Natural killer cell (primary cell): ENCODE results near the gene IGFL1. TPM values are rescaled to one million over a fixed set of nuclear protein-coding genes. Genes with fewer than 3 reads are reported as not detected.
"Not testable (repeated sequence)": the region's sequence is repeated elsewhere in the genome, so short reads cannot be mapped to it uniquely, and the experiment has no call there.

ENCODE experiments used
- ATAC-seq, 3 donors: fragments of 150-1000 bp in 2 of 3; fragments of 200-7000 bp in 1 of 3; cut with Tn5 transposase; 1 replicate in 1 of 3; 2 replicates in 2 of 3; pipeline ENCODE4 v1.10.0; 2021; ENCODE audit warnings: mild to moderate bottlenecking in 2 of 3, moderate library complexity in 2 of 3
- DNase-seq, 2 donors: peaks; one replicate each; pipeline versions ENCODE4 v3.0.0 to v3.0.0-alpha.2; 2013 to 2021; ENCODE audit warnings: mixed read lengths in 1 of 2
- H3K27ac ChIP-seq: one replicate; pipeline ENCODE4 v1.5.1; 2013; ENCODE audit warnings: mild to moderate bottlenecking, low read length
- H3K27me3 ChIP-seq: one replicate; pipeline ENCODE4 v1.6.1; 2013; ENCODE audit warnings: low read length; ENCODE audit not compliant: control insufficient read depth, insufficient read depth
- H3K36me3 ChIP-seq: one replicate; pipeline ENCODE4 v1.6.1; 2013; ENCODE audit warnings: low read length; ENCODE audit not compliant: control insufficient read depth, insufficient read depth
- H3K4me1 ChIP-seq: one replicate; pipeline ENCODE4 v1.6.1; 2013; ENCODE audit warnings: low read length; ENCODE audit not compliant: control insufficient read depth, insufficient read depth
- H3K4me3 ChIP-seq: one replicate; pipeline ENCODE4 v1.5.1; 2013; ENCODE audit warnings: low read length
- H3K9me3 ChIP-seq: one replicate; pipeline ENCODE4 v1.6.1; 2013; ENCODE audit warnings: low read length; ENCODE audit not compliant: control insufficient read depth, insufficient read depth
- H3K27ac Mint-ChIP-seq, 2 donors: one replicate each; pipeline ENCODE4 v1.8.0; 2022; ENCODE audit warnings: mild to moderate bottlenecking in 2 of 2, mixed read lengths in 2 of 2, moderate library complexity in 1 of 2
- H3K27me3 Mint-ChIP-seq, 2 donors: one replicate each; pipeline ENCODE4 v1.8.0; 2022; ENCODE audit warnings: low read depth in 2 of 2, mixed read lengths in 2 of 2
- H3K36me3 Mint-ChIP-seq: one replicate; pipeline ENCODE4 v1.8.0; 2022; ENCODE audit warnings: mixed read lengths
- H3K4me1 Mint-ChIP-seq, 2 donors: one replicate each; pipeline ENCODE4 v1.8.0; 2022; ENCODE audit warnings: mixed read lengths in 2 of 2
- H3K4me3 Mint-ChIP-seq: one replicate; pipeline ENCODE4 v1.8.0; 2022; ENCODE audit warnings: mild to moderate bottlenecking, moderate library complexity, mixed read lengths
- H3K9me3 Mint-ChIP-seq, 2 donors: one replicate each; pipeline ENCODE4 v1.8.0; 2022; ENCODE audit warnings: mixed read lengths in 2 of 2
- WGBS: methylation state at CpG from one replicate; pipeline ENCODE4 v1.1.7; 2013; ENCODE audit warnings: missing lambda C conversion rate; ENCODE audit not compliant: insufficient coverage; 5-methylcytosine and 5-hydroxymethylcytosine counted together
- intact Hi-C: fragments of 100-400 bp; cut with micrococcal nuclease; formaldehyde crosslinking; loops from one replicate; pipeline ENCODE4 v1.14.2; 2022
- total RNA-seq, 4 donors: library from RNA; stranded (reverse); fragments of 120-200 nt in 1 of 4; gene quantifications; one replicate each; pipeline versions ENCODE4 v1.2.3 to v1.2.4, GENCODE V29; 2013 to 2022
- TF ChIP-seq, protein P1 (sequence below): fragments of 200-600 bp; IDR thresholded peaks from one replicate; pipeline ENCODE4 v1.8.0; 2022; ENCODE audit warnings: antibody characterized with exemption

The IGFL1 gene
- total RNA-seq, 3 donors from 2014 or later (not counting 1 experiment from before 2014, with no cell fraction given): not detected

DNA sequence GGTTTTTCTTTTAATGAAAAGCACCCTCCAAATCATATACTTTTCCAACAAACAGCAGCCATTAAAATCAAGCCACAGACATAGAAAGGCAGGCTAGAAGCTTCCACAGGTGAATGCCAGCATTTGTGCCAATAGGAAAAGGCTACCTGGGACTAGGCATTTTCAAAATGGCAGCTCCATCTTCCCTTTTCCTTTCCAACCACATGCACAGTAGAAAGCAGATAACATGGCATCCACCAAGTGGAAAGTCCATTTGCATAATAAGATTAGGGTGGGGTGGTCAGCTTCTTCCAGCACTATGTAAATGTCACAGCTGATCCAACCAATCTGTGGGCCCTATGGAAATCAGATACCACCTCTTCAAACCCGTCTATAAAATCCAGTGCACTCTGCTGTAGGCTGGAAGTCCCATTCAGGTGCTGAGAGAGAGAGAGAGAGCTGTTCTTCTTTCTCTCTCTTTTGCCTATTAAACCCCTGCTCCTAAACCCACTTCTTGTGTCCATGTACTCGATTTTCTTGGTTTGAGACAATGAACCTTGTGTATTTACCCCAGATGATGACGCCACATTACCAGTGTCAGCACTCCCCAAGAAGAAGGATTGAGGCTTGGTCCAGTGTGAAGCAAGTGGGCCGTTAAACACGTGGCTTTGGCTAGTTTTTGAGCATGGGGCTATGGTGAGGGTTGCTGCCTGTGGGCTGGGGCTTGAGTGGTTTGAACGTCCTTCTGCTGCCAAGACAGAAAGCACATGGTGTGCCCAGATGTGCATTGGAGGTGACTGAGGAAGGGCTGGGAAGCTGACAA, 24.2 kb upstream of the IGFL1 start:
- intact Hi-C loops: no loop called here
- no peaks in the 10 kb centered on the region for H3K9me3 Mint-ChIP-seq
- no peaks in the 10 kb centered on the region for H3K36me3 Mint-ChIP-seq
- WGBS: 71% methylated on average over 6 of the region's 6 CpGs
- Histone ChIP-seq H3K27ac (no peak overlapping the region), H3K4me1 (no peaks in the 10 kb centered on the region), H3K4me3 (no peak overlapping the region), H3K9me3 (no peaks in the 10 kb centered on the region), H3K27me3 (peaks cover 4% of the 10 kb centered on the region), H3K36me3 (no peaks in the 10 kb centered on the region)
- no peak overlapping the region for H3K4me3 Mint-ChIP-seq
- peaks cover 32 to 38% of the 10 kb centered on the region in 2 donors for H3K27me3 Mint-ChIP-seq
- peaks cover 0 to 14% of the 10 kb centered on the region in 2 donors for H3K4me1 Mint-ChIP-seq
- H3K27ac Mint-ChIP-seq: no peak overlapping the region
- ATAC-seq: no peak
- no peak for DNase-seq
- TF ChIP-seq, protein P1, sequence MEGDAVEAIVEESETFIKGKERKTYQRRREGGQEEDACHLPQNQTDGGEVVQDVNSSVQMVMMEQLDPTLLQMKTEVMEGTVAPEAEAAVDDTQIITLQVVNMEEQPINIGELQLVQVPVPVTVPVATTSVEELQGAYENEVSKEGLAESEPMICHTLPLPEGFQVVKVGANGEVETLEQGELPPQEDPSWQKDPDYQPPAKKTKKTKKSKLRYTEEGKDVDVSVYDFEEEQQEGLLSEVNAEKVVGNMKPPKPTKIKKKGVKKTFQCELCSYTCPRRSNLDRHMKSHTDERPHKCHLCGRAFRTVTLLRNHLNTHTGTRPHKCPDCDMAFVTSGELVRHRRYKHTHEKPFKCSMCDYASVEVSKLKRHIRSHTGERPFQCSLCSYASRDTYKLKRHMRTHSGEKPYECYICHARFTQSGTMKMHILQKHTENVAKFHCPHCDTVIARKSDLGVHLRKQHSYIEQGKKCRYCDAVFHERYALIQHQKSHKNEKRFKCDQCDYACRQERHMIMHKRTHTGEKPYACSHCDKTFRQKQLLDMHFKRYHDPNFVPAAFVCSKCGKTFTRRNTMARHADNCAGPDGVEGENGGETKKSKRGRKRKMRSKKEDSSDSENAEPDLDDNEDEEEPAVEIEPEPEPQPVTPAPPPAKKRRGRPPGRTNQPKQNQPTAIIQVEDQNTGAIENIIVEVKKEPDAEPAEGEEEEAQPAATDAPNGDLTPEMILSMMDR: no peak

DNA sequence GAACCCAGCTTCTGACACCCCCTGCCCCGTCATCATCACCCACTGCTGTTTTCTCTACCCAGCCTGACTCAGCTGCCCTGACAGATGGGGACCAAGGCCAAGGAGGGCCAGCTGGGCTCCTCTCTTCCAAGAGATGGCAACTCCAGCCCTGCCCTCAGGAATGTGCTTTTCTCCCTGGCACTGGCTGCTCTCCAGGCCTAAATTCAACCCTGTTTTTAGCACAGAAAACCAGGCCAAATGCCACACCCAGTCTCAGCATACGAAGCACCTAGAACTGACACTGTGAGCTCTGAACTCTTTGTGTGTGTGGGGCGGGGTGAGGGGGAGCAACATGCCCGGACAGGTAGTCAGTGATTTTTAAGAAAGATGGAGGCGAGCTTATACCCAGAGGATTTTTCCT, 23.4 kb upstream of the IGFL1 start:
- peaks cover 0 to 14% of the 10 kb centered on the region in 2 donors for H3K4me1 Mint-ChIP-seq
- Histone ChIP-seq H3K4me3 (no peak overlapping the region), H3K36me3 (no peaks in the 10 kb centered on the region), H3K27ac (no peak overlapping the region), H3K4me1 (no peaks in the 10 kb centered on the region), H3K9me3 (no peaks in the 10 kb centered on the region), H3K27me3 (peaks cover 4% of the 10 kb centered on the region)
- 85% methylated on average over 5 of the region's 5 CpGs for WGBS
- ATAC-seq (peak in 1 of 3 donors; percentile 21), DNase-seq (no peak)
- no peaks in the 10 kb centered on the region for H3K9me3 Mint-ChIP-seq
- intact Hi-C loops: no loop called here
- TF ChIP-seq, protein P1: no peak
- peaks cover 34 to 39% of the 10 kb centered on the region in 2 donors for H3K27me3 Mint-ChIP-seq
- no peak overlapping the region for H3K27ac Mint-ChIP-seq
- no peaks in the 10 kb centered on the region for H3K36me3 Mint-ChIP-seq
- no peak overlapping the region for H3K4me3 Mint-ChIP-seq

DNA sequence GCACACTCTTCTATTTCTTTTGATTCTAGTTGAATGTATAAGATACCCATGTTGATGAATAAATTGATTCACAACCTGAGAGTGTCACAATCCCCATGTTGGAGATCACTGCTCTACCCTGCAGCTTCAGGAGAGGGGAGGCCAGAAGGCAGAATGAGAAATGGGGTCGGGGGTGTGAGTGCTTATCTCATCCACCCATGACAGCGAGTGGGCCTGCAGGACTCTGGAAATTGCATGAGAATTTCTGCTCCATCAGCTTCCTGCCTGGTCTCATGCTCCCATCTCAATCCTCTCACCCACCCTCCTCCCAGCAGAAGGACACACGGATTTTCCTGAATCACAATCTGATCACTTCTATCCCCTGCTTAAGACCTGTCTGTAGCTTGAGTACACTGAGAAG, 22.9 kb upstream of the IGFL1 start:
- Mint-ChIP-seq H3K9me3 (no peaks in the 10 kb centered on the region), H3K4me1 (peaks cover 0 to 14% of the 10 kb centered on the region in 2 donors), H3K36me3 (no peaks in the 10 kb centered on the region), H3K27ac (no peak overlapping the region), H3K27me3 (peaks cover 29 to 35% of the 10 kb centered on the region in 2 donors), H3K4me3 (no peak overlapping the region)
- intact Hi-C loops: no loop called here
- H3K9me3 ChIP-seq: no peaks in the 10 kb centered on the region
- peak in 1 of 3 donors; percentile 2 for ATAC-seq
- no peak for DNase-seq
- TF ChIP-seq, protein P1: no peak
- H3K4me1 ChIP-seq: no peaks in the 10 kb centered on the region
- 75% methylated on average over 3 of the region's 3 CpGs for WGBS
- peaks cover 4% of the 10 kb centered on the region for H3K27me3 ChIP-seq
- no peaks in the 10 kb centered on the region for H3K36me3 ChIP-seq
- no peak overlapping the region for H3K4me3 ChIP-seq
- no peak overlapping the region for H3K27ac ChIP-seq

DNA sequence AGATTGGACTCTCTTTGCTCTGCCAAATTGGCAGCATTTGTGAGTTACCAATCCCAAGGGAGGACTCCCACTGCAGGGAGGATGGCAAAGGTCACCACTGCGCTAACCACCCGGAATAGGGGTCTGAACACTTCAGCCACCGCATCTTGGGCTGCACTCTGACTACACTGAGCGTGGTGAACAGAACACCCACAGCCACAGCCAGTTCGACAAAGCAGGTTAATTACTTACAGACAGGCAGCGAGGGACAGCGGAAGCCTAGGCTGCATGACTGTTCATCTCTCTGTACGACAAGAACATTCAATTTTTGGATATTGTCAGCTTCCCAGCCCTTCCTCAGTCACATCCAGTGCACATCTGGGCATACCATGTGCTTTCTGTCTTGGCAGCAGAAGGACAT, 21.7 kb upstream of the IGFL1 start:
- H3K4me3 ChIP-seq, H3K9me3 Mint-ChIP-seq, H3K4me1 ChIP-seq, H3K9me3 ChIP-seq, intact Hi-C loops, DNase-seq, H3K36me3 ChIP-seq, H3K27me3 ChIP-seq, H3K27ac Mint-ChIP-seq, H3K4me3 Mint-ChIP-seq, ATAC-seq, H3K27ac ChIP-seq, H3K36me3 Mint-ChIP-seq: not testable (repeated sequence)
- 83% methylated on average over 4 of the region's 8 CpGs for WGBS
- Mint-ChIP-seq H3K4me1 (peaks cover 0 to 14% of the 10 kb centered on the region in 2 donors), H3K27me3 (peaks cover 26 to 28% of the 10 kb centered on the region in 2 donors)
